ENCODE measurements around the gene NCKAP5L.

Gene NCKAP5L

GRCh38 chr12:49824416-49824815, 3.8 kb downstream of the NCKAP5L start:
- no peak for TF ChIP-seq ZNF274 (IDR thresholded peaks at IDR 0.05; ENCODE audit: low read depth, low read length)
- H3K4me3 ChIP-seq (ENCODE audit: low read length) = no peak overlapping the region

- TF ChIP-seq ZNF274 (IDR thresholded peaks at IDR 0.05; ENCODE audit: low read depth, low read length) = no peak
- no peak overlapping the region for H3K4me3 ChIP-seq (ENCODE audit: low read length)
Observed at GRCh38 chr12:49823951-49824350, 4.3 kb downstream of the NCKAP5L start.

GRCh38 chr12:49823350-49823749, 4.9 kb downstream of the NCKAP5L start:
- TF ChIP-seq ZNF274 (IDR thresholded peaks at IDR 0.05; ENCODE audit: low read depth, low read length) = no peak
- H3K4me3 ChIP-seq (ENCODE audit: low read length) = no peak overlapping the region

- no peak overlapping the region for H3K4me3 ChIP-seq (ENCODE audit: low read length)
Observed at GRCh38 chr12:49821373-49822287, 6.6 kb downstream of the NCKAP5L start.

GRCh38 chr12:49819786-49820185, 8.4 kb downstream of the NCKAP5L start:
- no peak for TF ChIP-seq ZNF274 (IDR thresholded peaks at IDR 0.05; ENCODE audit: low read depth, low read length)

More at GRCh38 chr12:49821373-49822287, 6.6 kb downstream of the NCKAP5L start:
- TF ChIP-seq ZNF274 (IDR thresholded peaks at IDR 0.05; ENCODE audit: low read depth, low read length) = no peak

GRCh38 chr12:49818241-49818895, 9.8 kb downstream of the NCKAP5L start:
- TF ChIP-seq ZNF274 (IDR thresholded peaks at IDR 0.05; ENCODE audit: low read depth, low read length) = no peak
- no peak overlapping the region for H3K4me3 ChIP-seq (ENCODE audit: low read length)

More at GRCh38 chr12:49819786-49820185, 8.4 kb downstream of the NCKAP5L start:
- H3K4me3 ChIP-seq (ENCODE audit: low read length) = no peak overlapping the region

GRCh38 chr12:49813131-49813530, 15.1 kb downstream of the NCKAP5L start:
- TF ChIP-seq ZNF274 (IDR thresholded peaks at IDR 0.05; ENCODE audit: low read depth, low read length) = no peak
- H3K4me3 ChIP-seq (ENCODE audit: low read length) = no peak overlapping the region

GRCh38 chr12:49811961-49812401, 16.2 kb downstream of the NCKAP5L start:
- TF ChIP-seq ZNF274 (IDR thresholded peaks at IDR 0.05; ENCODE audit: low read depth, low read length) = no peak
- H3K4me3 ChIP-seq (ENCODE audit: low read length) = no peak overlapping the region; the same call in 1 of the 2 replicates

- no peak for TF ChIP-seq ZNF274 (IDR thresholded peaks at IDR 0.05; ENCODE audit: low read depth, low read length)
Observed at GRCh38 chr12:49811136-49811535, 17.1 kb downstream of the NCKAP5L start.

GRCh38 chr12:49809906-49810389, 18.3 kb downstream of the NCKAP5L start:
- TF ChIP-seq ZNF274 (IDR thresholded peaks at IDR 0.05; ENCODE audit: low read depth, low read length) = no peak
- no peak overlapping the region for H3K4me3 ChIP-seq (ENCODE audit: low read length)

More at GRCh38 chr12:49811136-49811535, 17.1 kb downstream of the NCKAP5L start:
- no peak overlapping the region for H3K4me3 ChIP-seq (ENCODE audit: low read length)

- H3K4me3 ChIP-seq (ENCODE audit: low read length) = no peak overlapping the region
Observed at GRCh38 chr12:49809381-49809905, 18.8 kb downstream of the NCKAP5L start.

GRCh38 chr12:49808686-49809380, 19.4 kb downstream of the NCKAP5L start:
- no peak overlapping the region for H3K4me3 ChIP-seq (ENCODE audit: low read length)
- TF ChIP-seq ZNF274 (IDR thresholded peaks at IDR 0.05; ENCODE audit: low read depth, low read length) = no peak

More at GRCh38 chr12:49809381-49809905, 18.8 kb downstream of the NCKAP5L start:
- TF ChIP-seq ZNF274 (IDR thresholded peaks at IDR 0.05; ENCODE audit: low read depth, low read length) = no peak

- no peak for TF ChIP-seq ZNF274 (IDR thresholded peaks at IDR 0.05; ENCODE audit: low read depth, low read length)
Observed at GRCh38 chr12:49807991-49808580, 20.1 kb downstream of the NCKAP5L start.

More at GRCh38 chr12:49807991-49808580, 20.1 kb downstream of the NCKAP5L start:
- no peak overlapping the region for H3K4me3 ChIP-seq (ENCODE audit: low read length)

Measured in GM08714 (cell line).